Endothelial cell of umbilical vein (primary cell): ENCODE results near the gene ESPNL. TPM values are rescaled to one million over a fixed set of nuclear protein-coding genes. Genes with fewer than 3 reads are reported as not detected.

Source experiments
- BruUV-seq: library from RNA; stranded (reverse); fragments of 400-500 nt; replicated peaks from 2 replicates; lab custom pipeline; 2021; lab: Mats Ljungman, UMichigan
- CTCF ChIA-PET: fragments of 300-600, 350-600 bp; sonication (Branson Sonifier 250); formaldehyde crosslinking; loops from one replicate; lab custom pipeline; 2021; ENCODE audit warnings: antibody characterized with exemption, inconsistent platforms; lab: Charles Lee
- POLR2A ChIA-PET: fragments of 300-600, 350-600 bp; sonication (Branson Sonifier 250); formaldehyde crosslinking; loops from one replicate; lab custom pipeline; 2021; ENCODE audit warnings: antibody characterized with exemption, inconsistent platforms; lab: Charles Lee
- DNase-seq: peaks from one replicate; pipeline ENCODE4 v3.0.0-alpha.2; 2011; ENCODE audit warnings: low read depth, low spot score
- FAIRE-seq: peaks from 2 replicates; lab custom pipeline; 2011; peaks lifted over from hg19 to GRCh38; lab: Jason Lieb, UNC
- H2AFZ ChIP-seq: 2 replicates; pipeline ENCODE4 v1.6.0; 2012; ENCODE audit warnings: low read depth, low read length, control low read depth, inconsistent platforms
- H3K27ac ChIP-seq: 2 replicates; pipeline ENCODE4 v1.5.1; 2011; ENCODE audit warnings: low read depth, mild to moderate bottlenecking, control low read depth, low read length, moderate library complexity; ENCODE audit not compliant: insufficient read depth
- H3K27me3 ChIP-seq, 2 experiments: 2 replicates each; pipeline versions ENCODE4 v1.6.0 to v1.6.1; 2011; ENCODE audit warnings: low read length in 2 of 2, mixed read lengths in 1 of 2; ENCODE audit not compliant: control insufficient read depth in 2 of 2, insufficient read depth in 2 of 2
- H3K36me3 ChIP-seq, 2 experiments: 2 replicates in 1 of 2; 3 replicates in 1 of 2; pipeline ENCODE4 v1.5.1; 2011; ENCODE audit warnings: low read length in 2 of 2, mild to moderate bottlenecking in 1 of 2, moderate library complexity in 1 of 2; ENCODE audit not compliant: control insufficient read depth in 2 of 2, insufficient read depth in 2 of 2; ENCODE audit errors: extremely low read depth in 1 of 2
- H3K4me1 ChIP-seq: 3 replicates; pipeline ENCODE4 v1.5.1; 2011; ENCODE audit warnings: mild to moderate bottlenecking, low read length; ENCODE audit not compliant: control insufficient read depth, insufficient read depth; ENCODE audit errors: extremely low read depth
- H3K4me2 ChIP-seq: 2 replicates; pipeline ENCODE4 v1.6.1; 2011; ENCODE audit warnings: low read length, control low read depth, mixed read lengths; ENCODE audit not compliant: insufficient read depth
- H3K4me3 ChIP-seq, 3 experiments: fragments of 200-600 bp in 1 of 3; sonication (generic), shearing (Covaris generic) in 1 of 3; replicated peaks in 1 of 3; 2 replicates each; pipeline ENCODE4 v1.5.1; 2011 to 2016; ENCODE audit warnings: control low read depth in 3 of 3, low read length in 3 of 3, mild to moderate bottlenecking in 2 of 3, inconsistent platforms in 1 of 3, low read depth in 1 of 3, moderate library complexity in 1 of 3; ENCODE audit not compliant: insufficient read depth in 1 of 3
- H3K79me2 ChIP-seq: 2 replicates; pipeline ENCODE4 v1.6.0; 2012; ENCODE audit warnings: low read length, inconsistent platforms; ENCODE audit not compliant: control insufficient read depth, insufficient read depth
- H3K9ac ChIP-seq: replicated peaks from 2 replicates; pipeline ENCODE3; 2011; ENCODE audit warnings: low read length, control low read depth; ENCODE audit not compliant: insufficient read depth; ENCODE audit errors: extremely low read depth
- H3K9me1 ChIP-seq: replicated peaks from 3 replicates; pipeline ENCODE4 v1.6.0; 2011; ENCODE audit warnings: mild to moderate bottlenecking, low read length; ENCODE audit not compliant: control insufficient read depth, insufficient read depth; ENCODE audit errors: extremely low read depth
- H3K9me3 ChIP-seq: replicated peaks from 2 replicates; pipeline ENCODE4 v1.5.1; 2012; ENCODE audit warnings: low read length, inconsistent platforms; ENCODE audit not compliant: control insufficient read depth, insufficient read depth
- H4K20me1 ChIP-seq: replicated peaks from 2 replicates; pipeline ENCODE3; 2011; ENCODE audit warnings: mild to moderate bottlenecking, low read length; ENCODE audit not compliant: control insufficient read depth, insufficient read depth; ENCODE audit errors: extremely low read depth
- CTCF ChIP-seq, 2 donors: IDR thresholded peaks; 1 replicate in 1 of 2; 2 replicates in 1 of 2; pipeline ENCODE4 v1.5.1; 2011; ENCODE audit warnings: low read length in 2 of 2, mild to moderate bottlenecking in 2 of 2, moderate library complexity in 2 of 2, control low read depth in 1 of 2, inconsistent platforms in 1 of 2, low read depth in 1 of 2; ENCODE audit not compliant: insufficient read depth in 1 of 2; ENCODE audit errors: extremely low read depth in 1 of 2
- EZH2 ChIP-seq: IDR thresholded peaks from 2 replicates; pipeline ENCODE4 v1.6.1; 2012; ENCODE audit warnings: borderline replicate concordance, low read depth, mild to moderate bottlenecking, moderate library complexity, low read length, inconsistent platforms; ENCODE audit not compliant: severe bottlenecking
- FOS ChIP-seq: IDR thresholded peaks from 2 replicates; pipeline ENCODE4 v1.6.1; 2011; ENCODE audit warnings: mild to moderate bottlenecking, low read length, moderate library complexity, borderline replicate concordance; ENCODE audit not compliant: insufficient read depth
- GATA2 ChIP-seq: IDR thresholded peaks from 2 replicates; pipeline ENCODE4 v1.7.0; 2011; ENCODE audit warnings: low read depth, mild to moderate bottlenecking, moderate library complexity, mixed read lengths, low read length; ENCODE audit not compliant: insufficient read length, insufficient read depth
- JUN ChIP-seq: IDR thresholded peaks from 2 replicates; pipeline ENCODE4 v1.6.1; 2011; ENCODE audit warnings: borderline replicate concordance, low read depth; ENCODE audit not compliant: insufficient read length, insufficient read depth
- MYC ChIP-seq: IDR thresholded peaks from one replicate; pipeline ENCODE4 v1.6.1; 2011; ENCODE audit warnings: mild to moderate bottlenecking, low read depth, low read length
- POLR2A ChIP-seq: IDR thresholded peaks from 2 replicates; pipeline ENCODE4 v1.6.1; 2012; ENCODE audit warnings: low read depth, mild to moderate bottlenecking, control low read depth, low read length
- dilution Hi-C: fragments of 300-500 bp; cut with MboI; formaldehyde crosslinking; loops from one replicate; pipeline ENCODE4 v1.15.0; 2019; ENCODE audit warnings: low sequenced_read_pairs; ENCODE audit not compliant: extremely low pct_ligation_motif_present
- intact Hi-C: fragments of 100-400 bp; cut with micrococcal nuclease; formaldehyde crosslinking; loops from one replicate; pipeline ENCODE4 v1.10.0; 2022
- polyA plus RNA-seq, 4 experiments: library from polyadenylated mRNA; depleted of rRNA in 3 of 4; stranded (reverse) in 3 of 4; unstranded in 1 of 4; fragments of >200 nt; gene quantifications; 2 replicates each; pipeline versions ENCODE4 v1.2.1 to v1.2.3, GENCODE V29; 2011 to 2012; ENCODE audit warnings: missing spikeins in 1 of 4
- total RNA-seq: library from RNA; stranded (reverse); gene quantifications from 2 replicates; pipeline ENCODE4 v1.2.3, GENCODE V29; 2021
- TF ChIP-seq, protein P1 (sequence below): IDR thresholded peaks from 2 replicates; pipeline ENCODE4 v1.6.1; 2011; ENCODE audit not compliant: insufficient read depth, insufficient read length

ESPNL gene
- total and polyA plus RNA-seq, 2 donors (not counting 3 experiments of a cell fraction or from before 2014, with no cell fraction given) = not detected

GRCh38 chr2:238149841-238150572 is 49.9 kb downstream of the ESPNL start:
- Histone ChIP-seq H3K9me1 (no peaks in the 10 kb centered on the region), H4K20me1 (no peaks in the 10 kb centered on the region), H3K27me3 (no peaks in the 10 kb centered on the region), H3K9me3 (no peaks in the 10 kb centered on the region), H3K27ac (no peak overlapping the region), H3K4me1 (no peaks in the 10 kb centered on the region), H3K79me2 (no peaks in the 10 kb centered on the region), H3K9ac (no peak overlapping the region), H3K4me3 (no peak overlapping the region), H2AFZ (no peak overlapping the region), H3K4me2 (no peak overlapping the region), H3K36me3 (no peaks in the 10 kb centered on the region)
- dilution Hi-C loops (no loop called here), intact Hi-C loops (no loop called here)
- no peak for FAIRE-seq
- no TSS peak for BruUV-seq
- POLR2A ChIA-PET = no interaction called here
- DNase-seq = no peak
- no peak for TF ChIP-seq JUN
- no peak for TF ChIP-seq CTCF (IDR thresholded peaks at IDR 0.05; ENCODE audit: extremely low read depth in 1 of 2, insufficient read depth in 1 of 2, low read depth in 1 of 2, low read length in 2 of 2)
- CTCF ChIA-PET = no interaction called here

- no peak for FAIRE-seq
- DNase-seq = no peak
- H2AFZ ChIP-seq = no peak overlapping the region
- H3K36me3 ChIP-seq = no peaks in the 10 kb centered on the region
- no peaks in the 10 kb centered on the region for H4K20me1 ChIP-seq
- intact Hi-C loops = no loop called here
- H3K4me3 ChIP-seq = no peak overlapping the region
- no peak overlapping the region for H3K4me2 ChIP-seq
- CTCF ChIA-PET = no interaction called here
- H3K9me3 ChIP-seq = no peaks in the 10 kb centered on the region
- dilution Hi-C loops = no loop called here
- BruUV-seq = no TSS peak
- POLR2A ChIA-PET = no interaction called here
- no peaks in the 10 kb centered on the region for H3K27me3 ChIP-seq
- H3K79me2 ChIP-seq = no peaks in the 10 kb centered on the region
- no peaks in the 10 kb centered on the region for H3K4me1 ChIP-seq
- no peak overlapping the region for H3K27ac ChIP-seq
- no peak overlapping the region for H3K9ac ChIP-seq
- no peak for TF ChIP-seq EZH2
- no peak for TF ChIP-seq CTCF (IDR thresholded peaks at IDR 0.05; ENCODE audit: extremely low read depth in 1 of 2, insufficient read depth in 1 of 2, low read depth in 1 of 2, low read length in 2 of 2)
- no peak for TF ChIP-seq GATA2
- no peak for TF ChIP-seq MYC
- TF ChIP-seq FOS = no peak
- no peak for TF ChIP-seq POLR2A
- no peak for TF ChIP-seq JUN
- TF ChIP-seq, protein P1, sequence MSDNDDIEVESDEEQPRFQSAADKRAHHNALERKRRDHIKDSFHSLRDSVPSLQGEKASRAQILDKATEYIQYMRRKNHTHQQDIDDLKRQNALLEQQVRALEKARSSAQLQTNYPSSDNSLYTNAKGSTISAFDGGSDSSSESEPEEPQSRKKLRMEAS = no peak
- H3K9me1 ChIP-seq = no peaks in the 10 kb centered on the region
Observed at GRCh38 chr2:238150686-238151085, 50.5 kb downstream of the ESPNL start.
